Germinal center (tissue), 1 donor: ENCODE measurements around the gene GPRC5B.

Source experiments
- DNase-seq: peaks from one replicate; pipeline ENCODE4 v3.0.0; 2012; ENCODE audit warnings: mixed read lengths, low spot score

The GPRC5B gene

DNA sequence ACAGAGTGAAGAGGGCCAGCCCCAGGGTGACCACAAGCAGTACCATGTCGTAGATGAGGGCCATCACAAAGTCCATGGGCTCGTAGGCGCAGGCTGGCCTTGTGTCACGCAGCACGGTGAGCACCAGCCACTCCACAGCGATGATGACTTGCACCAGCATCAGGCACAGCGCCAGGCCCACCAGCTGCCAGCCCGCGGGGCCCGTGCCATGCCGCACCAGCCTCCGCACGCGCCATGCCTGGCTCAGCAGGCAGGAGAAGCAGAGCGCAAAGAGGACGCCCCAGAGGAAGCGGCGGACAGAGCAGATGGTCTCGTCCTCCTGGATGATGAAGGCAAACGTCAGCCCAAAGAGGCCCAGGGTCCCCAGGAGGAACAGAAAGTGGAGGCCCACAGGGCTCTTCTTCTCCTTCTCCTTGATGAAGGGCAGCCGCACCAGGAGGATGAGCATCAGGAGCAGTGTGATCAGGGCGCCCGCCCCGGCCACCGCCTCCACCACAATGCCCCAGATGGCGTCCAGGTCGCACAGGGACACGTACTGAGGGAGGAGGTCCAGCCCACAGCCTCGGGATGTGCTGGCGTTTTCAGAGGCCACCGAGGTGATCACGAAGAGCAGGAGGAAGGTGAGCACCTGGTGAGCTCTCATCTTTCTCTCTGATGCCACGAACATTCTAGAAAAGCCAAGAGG is 12.3 kb downstream of the GPRC5B start:
- no peak for DNase-seq

DNA sequence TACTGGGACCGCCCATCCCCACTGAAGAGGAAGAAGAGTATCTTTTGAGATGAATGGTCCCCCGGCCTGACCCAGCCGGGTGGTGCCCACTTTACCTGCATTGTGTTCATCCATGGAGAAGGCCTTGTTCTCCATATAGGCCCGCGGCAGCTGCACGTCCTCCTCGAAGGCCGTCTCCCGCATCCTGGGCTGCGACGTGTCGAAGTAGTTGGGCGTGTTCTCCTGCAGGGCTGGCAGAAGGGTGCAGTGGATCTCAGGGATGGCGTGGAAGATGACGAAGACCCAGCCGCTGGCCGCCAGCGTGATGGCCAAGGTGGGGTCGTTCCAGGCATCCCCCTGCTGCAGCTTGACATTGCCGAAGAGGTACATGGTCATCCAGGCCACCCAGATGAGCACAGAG is 12.9 kb downstream of the GPRC5B start:
- DNase-seq, result no peak

DNA sequence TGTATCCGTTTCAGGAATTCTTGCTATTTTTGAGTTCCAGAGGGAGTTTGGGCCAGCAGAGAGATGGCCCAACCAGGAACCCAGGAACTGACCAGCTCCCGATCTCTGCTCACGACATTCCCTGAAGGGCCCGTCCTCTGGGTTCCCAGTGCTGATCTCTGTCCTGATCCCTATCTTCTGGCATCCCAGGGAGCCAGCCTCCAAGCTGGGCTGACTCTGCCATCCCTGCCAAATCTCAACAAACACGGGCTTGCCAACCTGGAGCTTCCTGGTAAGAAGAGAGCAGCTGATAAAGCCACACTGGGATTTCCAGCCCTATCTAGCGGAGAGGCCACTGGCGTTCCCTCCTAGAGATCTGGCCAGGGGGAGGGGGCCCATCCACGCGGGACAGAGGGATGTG is 16.2 kb downstream of the GPRC5B start:
- no peak for DNase-seq

DNA sequence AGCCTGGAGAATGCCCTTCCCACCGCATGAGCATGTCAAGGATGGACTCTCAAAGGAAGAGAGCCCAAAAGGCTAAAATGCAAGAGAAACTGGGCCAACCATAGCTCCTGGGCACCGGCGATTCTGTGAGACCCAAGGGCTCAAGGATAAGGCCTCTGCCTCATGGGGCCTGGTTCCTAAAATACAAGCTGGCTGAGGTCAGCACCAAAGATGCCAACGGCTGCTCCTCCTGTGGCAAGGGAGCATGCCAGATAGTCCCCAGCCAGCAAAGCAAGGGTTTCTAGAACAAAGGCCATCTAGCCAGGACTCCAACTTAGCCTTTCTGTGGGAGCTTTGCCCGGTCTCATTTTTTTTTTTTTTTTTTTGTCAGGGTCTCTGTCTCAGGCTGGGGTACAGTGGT is 20.1 kb downstream of the GPRC5B start:
- no peak for DNase-seq

DNA sequence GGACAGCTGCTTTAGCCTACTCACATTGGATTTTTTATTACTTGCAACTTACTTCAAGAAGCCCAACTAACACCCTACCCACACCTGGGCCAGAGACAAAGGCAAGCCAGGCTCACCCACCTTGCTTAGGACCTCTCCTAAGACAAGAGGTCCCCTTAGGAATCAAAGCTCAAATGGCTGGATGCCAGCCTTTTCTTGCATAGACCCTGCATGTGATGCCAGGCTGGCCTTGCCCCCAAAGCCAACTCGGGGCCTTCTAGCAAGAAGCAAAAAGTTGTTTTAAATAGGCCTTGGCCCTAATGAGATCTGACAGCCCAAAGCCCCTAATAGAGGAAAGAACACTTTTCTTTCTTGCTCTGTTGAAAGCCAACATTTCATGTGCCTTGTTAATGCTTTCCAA is 20.7 kb downstream of the GPRC5B start:
- DNase-seq, result no peak

DNA sequence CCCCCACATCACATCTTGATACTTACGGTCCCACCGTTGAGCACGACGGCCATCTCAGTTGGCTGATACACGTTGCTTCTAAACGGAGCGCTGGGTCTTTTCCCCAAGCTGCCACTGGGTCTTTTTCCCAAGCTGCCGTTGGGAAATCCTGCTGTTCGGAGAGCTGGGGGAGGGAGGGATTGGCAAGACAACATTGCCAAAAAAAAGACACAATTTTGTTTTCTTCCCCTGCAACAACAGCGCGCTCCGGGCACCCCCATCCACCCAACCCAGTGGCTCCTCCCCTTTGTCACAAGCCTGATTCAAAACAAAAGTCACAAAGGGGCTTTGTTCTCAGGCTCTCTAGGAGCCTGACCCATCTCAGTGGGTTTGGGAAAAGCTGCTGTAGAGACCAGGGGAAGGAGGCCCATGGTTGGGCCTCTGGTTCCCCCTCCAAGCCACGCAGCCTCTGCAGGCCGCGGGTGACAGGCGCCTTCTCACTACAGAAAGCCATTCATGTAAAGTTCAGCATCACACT is 22.8 kb downstream of the GPRC5B start:
- DNase-seq, result no peak

DNA sequence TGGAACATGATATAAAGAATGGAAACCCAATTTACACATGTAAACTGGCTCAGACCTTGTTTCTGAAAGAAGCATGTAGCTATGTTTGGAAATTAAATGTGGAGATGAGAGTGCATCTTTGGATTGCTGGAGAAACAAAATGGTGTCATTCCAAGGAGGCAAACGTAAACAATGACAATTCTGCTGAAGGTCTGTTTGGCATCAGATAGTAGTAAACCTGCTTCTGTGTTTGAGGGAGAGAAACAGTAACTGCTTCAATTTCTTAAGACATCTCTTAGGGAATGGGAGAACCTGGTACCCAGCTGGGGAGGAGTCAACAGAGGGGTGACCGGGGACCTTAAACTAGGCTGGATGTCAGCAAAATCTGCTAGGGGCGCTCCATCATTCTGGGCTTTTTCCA is 23.5 kb downstream of the GPRC5B start:
- DNase-seq, result no peak

DNA sequence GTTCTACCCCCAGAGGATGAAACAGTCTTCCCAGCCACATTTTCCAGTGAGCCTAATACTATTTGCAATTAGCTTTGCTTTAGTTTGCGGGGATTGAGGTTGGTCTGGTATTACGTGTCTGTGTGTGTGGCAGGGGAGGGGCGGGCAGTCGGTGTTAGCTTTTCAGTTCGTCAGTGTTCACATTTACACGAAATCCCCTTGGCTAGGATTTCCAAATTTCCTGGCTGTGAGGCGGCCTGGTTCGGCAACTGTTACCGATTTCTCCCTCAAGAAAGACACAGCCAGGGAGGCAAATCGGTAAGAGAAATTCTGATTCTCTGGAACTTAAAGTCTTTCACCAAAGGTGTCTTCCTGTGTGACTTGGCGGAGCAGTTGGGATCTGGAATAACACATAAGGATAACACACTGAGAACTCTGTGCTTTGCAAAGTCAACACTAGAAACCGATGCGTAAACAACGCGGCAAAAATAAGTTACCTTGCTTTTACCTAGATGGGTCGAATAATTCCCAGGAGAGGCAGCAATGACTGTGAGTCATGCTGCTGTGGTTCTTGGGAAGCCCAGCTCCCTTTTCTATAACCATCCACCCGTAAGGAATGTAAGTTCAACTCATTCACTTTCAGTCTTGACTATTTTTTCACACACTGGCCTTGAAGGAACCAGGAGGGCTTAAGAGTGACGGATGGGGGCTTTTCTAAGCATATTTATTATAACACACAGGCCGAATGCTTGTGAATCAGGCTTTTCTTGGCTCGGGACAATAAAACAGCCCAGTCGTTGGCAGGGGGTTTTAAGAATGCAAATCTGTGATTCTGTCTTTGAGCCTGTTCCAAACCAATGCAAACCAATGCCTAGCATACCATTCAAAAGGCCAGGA is 24.2 kb downstream of the GPRC5B start:
- no peak for DNase-seq

DNA sequence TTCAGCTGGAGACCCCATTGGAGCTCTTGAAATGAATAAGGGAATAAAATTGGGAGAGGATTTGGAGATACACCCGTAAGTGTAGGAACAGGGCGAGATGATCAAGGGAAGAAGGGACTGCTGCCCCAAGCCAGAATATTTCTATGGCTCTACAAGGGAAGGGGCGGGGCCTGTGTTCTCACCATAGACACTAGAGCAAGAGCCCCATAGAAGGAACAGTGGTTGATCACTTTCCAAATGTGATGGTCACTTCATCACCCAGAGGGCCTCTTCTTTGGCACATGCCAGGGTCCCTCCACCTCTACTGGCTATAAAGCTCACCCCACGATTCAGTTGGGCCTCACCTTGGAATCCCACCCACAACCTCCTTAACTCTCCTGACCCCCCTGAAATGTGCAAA is 25.0 kb downstream of the GPRC5B start:
- no peak for DNase-seq

DNA sequence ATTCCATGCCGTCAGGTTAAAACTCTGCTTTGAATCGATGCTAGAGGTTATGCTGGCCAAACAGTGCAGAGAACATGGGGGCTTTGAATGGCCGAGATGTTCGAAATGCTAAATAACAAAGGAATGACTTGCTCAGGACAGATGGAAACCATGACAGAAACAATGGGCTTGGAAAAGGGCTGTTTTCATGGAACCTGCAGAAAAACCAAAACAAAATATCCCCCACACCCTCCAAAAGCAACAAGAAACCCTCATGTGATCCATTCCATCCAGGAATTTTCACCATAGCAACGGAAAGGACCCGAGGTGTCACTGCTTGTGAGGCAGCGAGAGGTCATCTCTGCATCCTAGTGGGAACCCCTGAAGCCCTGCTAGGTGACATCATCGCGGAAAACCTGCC is 25.5 kb downstream of the GPRC5B start:
- DNase-seq, result no peak

DNA sequence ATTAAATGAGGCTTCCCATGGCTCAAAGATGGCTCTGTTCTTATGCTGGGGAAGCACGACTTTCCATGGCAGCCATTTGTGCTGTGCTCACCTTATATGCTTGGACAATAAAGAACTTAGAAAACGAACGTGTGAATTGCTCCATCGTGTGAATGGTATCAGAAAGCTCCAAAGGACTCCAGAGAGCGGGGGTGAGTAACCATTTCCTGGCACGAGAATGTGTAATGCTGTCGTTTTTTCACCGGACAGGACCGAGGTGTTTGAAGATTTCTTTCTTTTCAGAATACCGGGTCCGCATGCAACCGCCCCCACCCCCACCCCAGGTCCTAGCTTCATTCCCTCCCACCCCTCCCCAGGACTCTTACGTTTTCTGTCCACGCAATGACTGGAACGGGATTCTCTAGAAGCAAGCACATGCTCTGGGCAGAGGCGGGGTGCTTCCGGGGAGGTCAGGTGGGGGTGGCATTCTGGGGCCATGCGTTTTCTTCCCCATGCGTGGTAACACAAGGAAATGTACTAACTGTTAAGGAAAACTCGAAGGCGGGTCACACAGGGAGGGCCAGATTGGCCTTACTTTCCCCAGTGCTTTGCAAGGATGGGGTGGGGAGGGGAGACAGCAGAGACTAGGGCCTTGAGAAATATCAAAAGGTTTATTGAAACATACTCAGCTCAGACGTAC is 26.2 kb downstream of the GPRC5B start:
- DNase-seq, result no peak

DNA sequence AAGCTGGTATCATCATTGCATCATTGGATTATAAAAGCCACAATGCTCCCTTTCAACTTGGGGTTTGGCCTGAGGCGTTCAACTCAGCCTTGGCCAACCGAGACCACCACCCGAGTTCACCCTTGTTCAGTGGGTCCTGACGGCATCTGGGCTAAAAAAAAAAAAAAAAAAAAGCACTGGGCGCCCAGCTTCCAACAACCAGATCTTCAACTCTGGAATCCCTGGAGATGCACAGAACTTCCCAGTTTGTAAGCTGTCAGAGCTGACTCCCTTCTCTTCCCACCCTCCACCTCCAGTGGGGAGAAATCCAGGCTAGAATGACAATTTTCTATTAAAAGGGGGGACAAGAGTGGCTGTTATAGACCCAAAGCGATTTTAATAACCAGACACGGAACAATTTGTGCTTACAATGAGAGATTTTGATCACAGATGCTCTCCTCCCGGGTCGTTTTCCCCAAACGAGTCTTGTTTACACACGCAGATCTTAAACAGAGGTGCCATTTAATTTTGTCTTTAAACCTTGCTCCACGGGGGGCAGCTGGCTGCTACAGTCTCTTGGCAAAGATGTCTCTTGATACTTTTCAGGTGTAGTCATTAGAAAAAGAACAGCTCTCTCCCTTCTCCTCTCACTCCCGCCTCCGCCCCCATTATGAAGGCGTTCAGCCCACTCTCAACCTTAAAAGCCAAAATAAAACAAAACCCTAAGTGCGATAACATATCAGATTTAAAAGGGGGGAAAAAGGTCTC is 26.9 kb downstream of the GPRC5B start:
- no peak for DNase-seq

DNA sequence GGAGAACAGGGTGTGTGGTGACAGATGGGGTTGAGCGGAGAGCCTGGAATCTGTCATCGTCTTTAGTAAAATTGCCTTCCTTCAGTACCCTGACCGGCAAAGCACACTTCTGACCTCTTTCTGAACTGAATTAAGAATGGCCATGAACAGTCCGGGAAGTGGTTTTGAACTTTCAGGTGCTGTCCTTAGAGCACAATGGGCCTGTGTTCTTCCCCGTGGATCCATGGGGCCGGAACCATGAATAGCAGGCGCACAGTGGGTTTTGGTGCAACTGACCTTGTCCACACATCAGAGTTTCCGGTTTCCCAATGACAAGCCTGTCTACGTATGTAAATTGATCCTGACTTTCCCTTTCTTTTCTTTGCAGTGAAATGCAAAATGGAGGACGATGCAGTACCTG is 28.5 kb downstream of the GPRC5B start:
- DNase-seq, result no peak

DNA sequence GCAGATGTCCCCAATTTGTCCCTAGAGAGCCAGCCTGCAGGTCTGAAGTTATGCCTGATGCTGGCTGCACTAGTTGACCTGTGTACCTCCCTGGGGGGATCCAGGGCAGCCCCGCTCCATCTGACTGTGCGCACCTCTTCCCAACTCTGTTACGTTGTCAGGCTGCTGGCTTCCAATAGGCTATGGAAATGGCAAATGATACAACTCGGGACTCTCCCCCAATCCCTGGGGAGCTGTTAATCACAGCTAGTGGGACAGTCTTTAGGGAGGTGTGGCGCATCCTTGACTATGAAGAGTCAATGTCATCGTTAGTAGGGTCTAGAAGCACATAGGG is 30.1 kb downstream of the GPRC5B start:
- no peak for DNase-seq

DNA sequence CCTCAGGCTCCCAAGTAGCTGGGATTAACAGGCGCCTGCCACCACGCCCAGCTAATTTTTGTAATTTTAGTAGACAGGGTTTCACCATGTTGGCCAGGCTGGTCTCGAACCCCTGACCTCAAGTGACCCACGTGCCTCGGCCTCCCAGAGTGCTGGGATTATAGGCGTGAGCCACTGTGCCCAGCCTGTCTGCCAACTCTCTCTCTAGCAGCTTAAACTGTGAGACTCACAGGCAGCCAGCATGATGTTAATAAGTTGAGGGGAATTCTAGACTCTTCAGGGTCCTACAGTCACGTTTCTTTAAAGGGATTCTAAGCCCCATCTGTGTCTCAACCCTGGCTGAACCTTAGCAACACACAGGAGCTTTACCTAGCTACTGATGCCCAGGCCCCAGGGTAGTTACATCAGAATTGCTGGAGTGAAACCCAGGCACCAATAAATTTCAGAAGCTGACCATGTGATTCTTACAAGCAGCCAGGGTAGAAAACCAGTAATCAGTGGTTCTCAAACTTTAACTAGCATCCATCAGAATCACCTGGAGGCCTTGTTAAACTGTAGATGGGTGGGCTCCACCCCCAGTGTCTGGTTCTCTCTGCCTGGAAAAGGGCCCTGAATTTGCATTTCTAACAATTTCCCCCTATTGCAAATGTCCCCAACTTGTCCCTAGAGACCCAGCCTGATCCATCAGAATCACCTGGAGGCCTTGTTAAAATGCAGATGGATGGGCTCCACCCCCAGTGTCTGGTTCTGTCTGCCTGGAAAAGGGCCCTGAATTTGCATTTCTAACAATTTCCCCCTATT is 30.7 kb downstream of the GPRC5B start:
- DNase-seq, result no peak

DNA sequence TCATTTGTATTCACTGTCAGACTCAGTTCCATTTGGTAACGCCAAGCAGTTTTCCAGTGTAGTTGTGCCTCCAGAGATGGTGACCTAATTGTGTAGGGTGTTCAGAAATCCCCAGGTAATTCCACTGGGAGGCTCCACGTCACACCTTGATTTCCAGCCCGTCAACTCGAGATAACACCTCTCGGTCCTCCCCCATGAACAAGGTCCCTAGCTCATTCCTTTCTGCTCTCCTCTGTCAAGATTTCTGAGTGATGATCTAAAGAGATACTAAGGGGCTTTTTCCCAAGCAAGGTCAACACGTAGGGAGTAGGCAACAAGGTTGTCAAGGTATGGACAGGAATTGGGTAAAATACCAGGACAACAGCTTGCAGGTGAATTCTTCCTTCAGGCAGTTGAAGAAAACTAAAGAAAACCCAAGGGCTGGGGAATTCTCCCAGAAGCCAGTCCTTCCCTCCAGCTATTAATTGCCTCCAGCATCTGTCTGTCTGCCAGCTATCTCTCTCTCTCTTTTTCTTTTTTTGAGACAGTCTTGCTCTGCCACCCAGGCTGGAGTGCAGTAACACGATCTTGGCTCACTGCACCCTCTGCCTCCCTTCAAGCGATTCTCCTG is 31.4 kb downstream of the GPRC5B start:
- no peak for DNase-seq

DNA sequence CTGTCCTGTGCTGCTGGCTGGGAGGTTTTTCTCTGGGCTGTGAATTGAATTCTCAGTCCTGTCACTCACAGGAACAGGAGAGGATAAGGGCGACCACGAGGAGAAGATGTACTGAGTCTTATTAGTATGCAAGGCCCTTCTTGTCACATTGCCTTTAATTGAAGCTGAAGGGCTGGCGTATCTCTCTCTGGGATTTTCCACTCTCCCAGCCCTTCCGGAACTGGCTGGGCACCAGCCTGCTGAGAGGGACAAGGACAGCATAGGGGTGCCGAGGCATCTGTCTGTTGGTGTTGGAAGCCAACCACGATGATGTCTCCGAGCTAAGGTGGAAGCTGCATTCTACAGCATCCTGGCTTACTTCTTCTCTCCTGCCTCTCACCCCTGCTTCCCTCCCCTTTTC is 33.2 kb downstream of the GPRC5B start:
- DNase-seq, result no peak

DNA sequence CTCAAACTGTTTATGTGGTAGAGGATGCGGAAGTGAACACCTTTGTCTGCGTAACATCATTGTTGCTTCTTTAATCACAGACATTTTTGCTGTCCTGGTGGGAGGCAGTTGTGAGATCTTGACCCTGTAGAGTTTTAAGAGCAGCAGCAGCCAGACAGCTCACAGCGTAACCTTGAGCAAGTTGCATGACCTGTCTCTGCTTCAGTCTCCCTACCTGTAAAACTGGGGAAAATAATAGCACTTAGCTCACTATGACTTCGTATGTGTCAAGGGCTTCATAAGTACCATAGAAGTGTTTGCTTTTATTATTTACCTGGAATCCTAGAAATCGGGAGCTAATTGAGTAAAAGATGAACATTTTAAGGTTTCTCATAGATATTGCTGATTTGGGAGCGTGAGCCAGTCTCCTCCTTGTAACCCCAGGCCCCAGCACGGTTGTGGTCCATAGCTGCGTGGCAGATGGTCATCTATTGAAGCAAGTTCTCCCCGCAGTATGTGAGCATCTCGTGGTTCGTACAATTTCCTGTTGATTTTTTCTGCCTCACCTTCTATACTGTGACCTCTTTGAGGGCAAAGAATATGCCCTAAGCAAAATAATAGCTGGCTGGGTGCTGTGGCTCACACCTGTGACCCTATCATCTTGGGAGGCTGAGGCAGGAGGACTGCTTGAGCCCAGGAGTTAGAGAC is 34.4 kb downstream of the GPRC5B start:
- DNase-seq, result no peak

DNA sequence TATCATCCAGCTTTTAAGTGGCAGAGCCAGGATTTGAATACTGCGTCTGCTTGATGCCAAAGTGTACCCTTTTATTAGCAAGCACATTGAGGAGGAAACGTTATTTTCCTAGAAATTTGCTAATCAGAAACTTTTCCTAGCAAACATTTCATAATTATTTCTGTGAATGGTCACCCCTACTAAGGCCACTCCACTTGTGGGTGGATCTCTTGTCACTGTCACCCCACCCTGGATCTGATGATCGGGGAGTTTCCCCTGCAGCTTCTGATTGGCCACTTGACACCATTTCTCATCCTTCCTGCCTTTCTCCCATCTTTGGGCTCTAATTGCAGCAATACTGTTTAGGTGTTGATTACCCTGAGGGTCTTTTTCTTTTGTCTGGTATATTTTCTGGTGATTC is 35.9 kb downstream of the GPRC5B start:
- DNase-seq, result no peak

DNA sequence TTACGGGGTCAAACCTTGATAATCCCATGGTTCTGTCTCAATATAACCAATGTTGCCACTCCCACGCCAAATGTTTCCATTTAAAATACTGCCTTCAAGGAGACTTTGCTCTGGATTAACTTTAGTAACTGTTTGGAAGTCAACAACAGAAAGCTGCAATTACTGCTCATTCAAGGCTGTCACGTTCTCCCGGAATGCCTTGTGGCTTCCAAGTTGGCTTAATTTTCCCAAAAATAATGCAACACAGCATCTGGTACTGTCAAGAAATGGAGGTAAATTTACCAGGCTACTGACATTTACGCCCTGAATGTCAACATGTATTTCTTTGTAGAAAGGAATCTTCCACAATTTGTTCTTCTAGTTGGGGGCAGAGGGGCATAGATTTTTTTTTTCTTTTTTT is 38.2 kb downstream of the GPRC5B start:
- DNase-seq, result no peak
